HL-60 (cell line): ENCODE data around the gene POLK.

Experiments used
- CTCF ChIP-seq: IDR thresholded peaks from one replicate; pipeline ENCODE4 v1.5.1; 2011; ENCODE audit warnings: low read length, control low read depth, inconsistent platforms; ENCODE audit not compliant: insufficient read depth
- POLR2AphosphoS5 ChIP-seq: IDR thresholded peaks from 2 replicates; pipeline ENCODE4 v1.6.1; 2012; ENCODE audit warnings: low read depth

- TF ChIP-seq CTCF = no peak
- no peak for TF ChIP-seq POLR2AphosphoS5
These were observed 20.1 kb upstream of the POLK start for GRCh38 chr5:75491621-75492020.
